PC-9 (cell line): Measurements from ENCODE around the gene C3AR1.

ENCODE experiments used
- CTCF ChIP-seq: fragments of 200-600 bp; sonication (generic); conservative IDR thresholded peaks from 2 replicates; pipeline ENCODE4 v1.6.1; 2017; ENCODE audit warnings: mixed run types, antibody characterized with exemption, mild to moderate bottlenecking, moderate library complexity
- EZH2 ChIP-seq: fragments of 200-600 bp; sonication (generic); IDR thresholded peaks from 2 replicates; pipeline ENCODE4 v1.8.0; 2017; ENCODE audit warnings: antibody characterized with exemption, low read depth

- no peak for TF ChIP-seq CTCF
- no peak for TF ChIP-seq EZH2
Measured at GRCh38 chr12:8076366-8076765, 10.2 kb upstream of the C3AR1 start.
